ENCODE measurements around the gene NR2F1. TPM values are rescaled to one million over a fixed set of nuclear protein-coding genes. Genes with fewer than 3 reads are reported as not detected.
A peak's percentile ranks its signal among the peaks of the same experiment; 100 is the strongest.

NR2F1 gene
- total and polyA plus RNA-seq, 3 donors from 2014 or later = 16.0 to 22.7 (median 16.9) TPM

GRCh38 chr5:93578813-93579691 lies 4.0 kb upstream of the NR2F1 start:
- WGBS, 2 donors = 4 to 5% methylated on average over 19 to 49 of the region's 49 CpGs
- DNase-seq = no peak
- TF ChIP-seq CTCF (IDR thresholded peaks at IDR 0.05) (no peak), POLR2A (IDR thresholded peaks at IDR 0.05) (no peak)
- H3K27ac ChIP-seq = peak overlapping the region; percentile 72 to 77
- peaks cover 10% of the 10 kb centered on the region for H3K4me1 ChIP-seq
- intact Hi-C loops (cut with DNase I; ENCODE audit: low total_unique reads) = no loop called here
- H3K4me3 ChIP-seq = peak overlapping the region; percentile 63 to 72
- no peaks in the 10 kb centered on the region for H3K36me3 ChIP-seq (ENCODE audit: low read depth, missing control alignments)
- no peaks in the 10 kb centered on the region for H3K27me3 ChIP-seq
- H3K9me3 ChIP-seq = no peaks in the 10 kb centered on the region

- H3K9me3 ChIP-seq = no peaks in the 10 kb centered on the region
- no peaks in the 10 kb centered on the region for H3K27me3 ChIP-seq
- WGBS, 2 donors = 0% methylated on average over 32 of the region's 32 CpGs; no CpG with 5 or more reads in 1 of the 2 donors
- DNase-seq = no peak
- TF ChIP-seq POLR2A (IDR thresholded peaks at IDR 0.05) (no peak), CTCF (IDR thresholded peaks at IDR 0.05) (no peak)
- H3K4me1 ChIP-seq = peaks cover 10% of the 10 kb centered on the region
- H3K4me3 ChIP-seq = peak overlapping the region; percentile 63 to 72
- intact Hi-C loops (cut with DNase I; ENCODE audit: low total_unique reads) = no loop called here
- H3K36me3 ChIP-seq (ENCODE audit: low read depth, missing control alignments) = no peaks in the 10 kb centered on the region
- peak overlapping the region; percentile 72 to 77 for H3K27ac ChIP-seq
These were observed 3.3 kb upstream of the NR2F1 start for GRCh38 chr5:93579692-93580062.

GRCh38 chr5:93580063-93580926 lies 2.7 kb upstream of the NR2F1 start:
- intact Hi-C loops (cut with DNase I; ENCODE audit: low total_unique reads) = no loop called here
- TF ChIP-seq CTCF (IDR thresholded peaks at IDR 0.05) = no peak
- TF ChIP-seq POLR2A (IDR thresholded peaks at IDR 0.05) = no peak
- Histone ChIP-seq H3K36me3 (ENCODE audit: low read depth, missing control alignments) (no peaks in the 10 kb centered on the region), H3K4me3 (peak overlapping the region; percentile 63 to 72), H3K4me1 (peaks cover 10% of the 10 kb centered on the region), H3K27me3 (no peaks in the 10 kb centered on the region), H3K9me3 (no peaks in the 10 kb centered on the region), H3K27ac (peak overlapping the region; percentile 72 to 77)
- no peak for DNase-seq
- 1% methylated on average over 39 to 73 of the region's 73 CpGs for WGBS, 2 donors

DNA sequence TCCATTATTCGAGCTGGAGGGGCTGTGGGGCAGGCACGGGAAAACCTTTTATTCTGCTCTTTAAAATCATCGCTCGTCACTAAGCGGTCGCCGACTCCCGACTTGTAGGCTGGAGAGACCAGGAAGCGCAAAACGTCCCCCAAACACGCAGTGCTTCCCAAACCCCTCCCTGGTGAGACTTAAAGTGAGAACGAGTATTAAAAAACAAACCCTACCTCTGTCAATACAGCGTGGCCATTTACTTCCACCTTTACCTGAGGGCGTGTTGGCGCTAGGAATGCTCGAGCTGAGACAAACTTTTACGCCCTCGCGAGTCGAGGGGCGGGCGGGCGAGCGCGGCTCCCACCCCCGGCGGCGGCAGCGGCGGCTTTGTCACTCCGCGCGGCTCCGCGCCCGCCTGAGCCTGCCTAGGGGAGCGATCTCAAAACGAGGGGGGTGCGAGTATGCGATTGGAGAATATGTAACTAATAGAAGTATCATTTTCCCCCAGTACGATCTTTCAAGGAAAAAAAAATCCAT lies 2.0 kb upstream of the NR2F1 start, which contains the start of gene NR2F1-AS1:
Gene NR2F1-AS1, minus strand, starts transcription at position 293 of the 519 bp plus-strand sequence.
- TF ChIP-seq CTCF (IDR thresholded peaks at IDR 0.05) (no peak), POLR2A (IDR thresholded peaks at IDR 0.05) (no peak)
- H3K27ac ChIP-seq = peak within 1 kb of the TSS; percentile 72 to 77
- H3K9me3 ChIP-seq = no peaks in the 10 kb centered on the region
- DNase-seq = no peak
- intact Hi-C loops (cut with DNase I; ENCODE audit: low total_unique reads) = no loop called here
- WGBS, 2 donors = 0% methylated on average over 18 to 41 of the region's 41 CpGs
- no peaks in the 10 kb centered on the region for H3K27me3 ChIP-seq
- H3K36me3 ChIP-seq (ENCODE audit: low read depth, missing control alignments) = no peaks in the 10 kb centered on the region
- H3K4me3 ChIP-seq = peak within 1 kb of the TSS; percentile 63 to 72
- H3K4me1 ChIP-seq = peaks cover 10% of the 10 kb centered on the region
